ENCODE results near the gene ZNF524.

Gene ZNF524

GRCh38 chr19:55616395-55616875 is 16.3 kb downstream of the ZNF524 start:
- TF ChIP-seq CTCF (IDR thresholded peaks at IDR 0.05; ENCODE audit: low read depth, low read length): no peak
- no peak for DNase-seq (ENCODE audit: extremely low read depth, low read depth)

GRCh38 chr19:55617426-55617825 is 17.3 kb downstream of the ZNF524 start:
- DNase-seq (ENCODE audit: extremely low read depth, low read depth): no peak
- no peak for TF ChIP-seq CTCF (IDR thresholded peaks at IDR 0.05; ENCODE audit: low read depth, low read length)

- no peak for DNase-seq (ENCODE audit: extremely low read depth, low read depth)
- TF ChIP-seq CTCF (IDR thresholded peaks at IDR 0.05; ENCODE audit: low read depth, low read length): no peak
Measured at GRCh38 chr19:55618426-55618825, 18.3 kb downstream of the ZNF524 start.

GRCh38 chr19:55619286-55619685 is 19.2 kb downstream of the ZNF524 start:
- no peak for TF ChIP-seq CTCF (IDR thresholded peaks at IDR 0.05; ENCODE audit: low read depth, low read length)
- no peak for DNase-seq (ENCODE audit: extremely low read depth, low read depth)

- DNase-seq (ENCODE audit: extremely low read depth, low read depth): no peak
- TF ChIP-seq CTCF (IDR thresholded peaks at IDR 0.05; ENCODE audit: low read depth, low read length): no peak
Measured at GRCh38 chr19:55620410-55621204, 20.5 kb downstream of the ZNF524 start.

- TF ChIP-seq CTCF (IDR thresholded peaks at IDR 0.05; ENCODE audit: low read depth, low read length): no peak
- DNase-seq (ENCODE audit: extremely low read depth, low read depth): no peak
Measured at GRCh38 chr19:55621205-55621672, 21.2 kb downstream of the ZNF524 start.

GRCh38 chr19:55621673-55622231 is 21.7 kb downstream of the ZNF524 start:
- no peak for DNase-seq (ENCODE audit: extremely low read depth, low read depth)

More at GRCh38 chr19:55621673-55622231, 21.7 kb downstream of the ZNF524 start:
- TF ChIP-seq CTCF (IDR thresholded peaks at IDR 0.05; ENCODE audit: low read depth, low read length): no peak
